Globus pallidus (tissue), 1 donor: ENCODE data around the gene SELENOM.

ENCODE experiments used
- DNase-seq: peaks from one replicate; pipeline ENCODE4 v3.0.0-alpha.2; 2015; ENCODE audit warnings: low spot score

The SELENOM gene, protein sequence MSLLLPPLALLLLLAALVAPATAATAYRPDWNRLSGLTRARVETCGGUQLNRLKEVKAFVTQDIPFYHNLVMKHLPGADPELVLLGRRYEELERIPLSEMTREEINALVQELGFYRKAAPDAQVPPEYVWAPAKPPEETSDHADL

DNA sequence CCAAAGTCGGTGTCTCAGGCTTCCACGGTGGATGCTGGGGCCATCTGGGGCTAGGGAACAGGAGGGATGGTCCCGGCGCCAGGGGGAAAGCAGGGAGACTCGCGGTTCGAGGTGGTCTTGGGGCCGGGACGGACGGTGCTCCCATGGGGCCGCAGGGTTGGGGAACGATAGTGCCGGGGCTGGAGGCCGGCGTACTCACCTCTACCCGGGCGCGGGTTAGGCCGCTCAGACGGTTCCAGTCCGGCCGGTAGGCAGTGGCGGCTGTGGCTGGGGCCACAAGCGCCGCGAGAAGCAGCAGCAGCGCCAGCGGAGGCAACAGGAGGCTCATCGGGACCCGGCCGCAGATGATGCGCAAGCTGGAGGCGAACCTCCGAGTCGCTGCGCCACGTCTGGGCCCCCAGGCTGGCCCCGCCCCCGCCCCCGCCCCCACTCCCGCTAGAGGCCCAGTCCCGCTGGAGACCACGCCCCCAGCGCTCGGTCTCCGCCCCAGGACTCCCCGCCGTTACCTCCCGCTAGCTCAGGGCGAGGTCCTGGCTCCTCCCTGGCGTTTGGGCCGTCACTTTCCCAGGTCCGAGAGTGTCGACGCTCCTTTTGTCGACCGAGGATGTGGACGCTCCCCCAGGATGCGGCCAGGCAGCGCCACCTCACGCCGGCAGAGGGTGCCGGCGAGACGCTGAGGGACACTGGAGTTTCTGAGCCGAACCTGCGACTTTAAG, at the start of gene SELENOM:
Gene SELENOM, minus strand, starts transcription at position 391 of the 716 bp plus-strand sequence. Its CDS starts 63 bp downstream, at position 328.
- peak; percentile 91 for DNase-seq

DNA sequence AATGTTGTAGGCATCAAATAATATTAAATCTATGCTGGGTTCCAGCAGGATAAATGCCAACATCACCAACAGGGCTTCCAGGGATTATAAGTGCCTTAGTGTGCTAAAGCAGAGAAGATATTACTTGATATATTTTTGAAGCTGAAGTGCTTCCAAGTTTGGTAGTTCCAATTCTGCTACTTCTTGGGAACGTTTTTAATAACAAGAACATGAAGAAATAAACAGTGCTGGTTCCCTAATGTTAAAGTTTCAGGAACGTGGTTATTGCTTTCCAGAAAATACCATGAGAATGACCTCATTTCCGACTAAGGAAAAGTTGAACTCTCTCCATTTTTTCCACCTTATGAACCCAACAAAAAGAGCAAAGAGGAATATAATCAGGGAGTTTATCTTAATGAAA, 48.1 kb upstream of the SELENOM start:
- DNase-seq, result no peak

GRCh38 chr22:31154975-31155374, 47.6 kb upstream of the SELENOM start:
- no peak for DNase-seq

DNA sequence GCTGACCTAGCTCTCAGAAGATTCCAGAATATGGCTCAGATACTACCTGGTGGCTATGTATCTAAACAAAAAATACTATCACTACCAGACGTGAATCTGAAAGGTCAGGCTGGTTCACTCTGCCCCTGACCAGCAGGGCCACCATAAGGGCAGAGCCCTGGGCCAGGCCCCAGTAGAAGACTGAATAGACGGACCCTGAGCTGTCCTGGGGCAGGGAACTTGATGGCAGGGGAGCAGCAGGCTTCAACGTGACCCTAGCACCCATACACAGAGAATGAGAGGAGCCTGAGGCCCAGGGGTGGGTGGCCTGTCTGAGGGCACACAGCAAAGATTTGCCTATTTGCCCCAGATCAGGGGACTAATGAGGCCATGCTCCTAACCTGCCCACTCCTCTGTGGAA, 46.0 kb upstream of the SELENOM start:
- no peak for DNase-seq

DNA sequence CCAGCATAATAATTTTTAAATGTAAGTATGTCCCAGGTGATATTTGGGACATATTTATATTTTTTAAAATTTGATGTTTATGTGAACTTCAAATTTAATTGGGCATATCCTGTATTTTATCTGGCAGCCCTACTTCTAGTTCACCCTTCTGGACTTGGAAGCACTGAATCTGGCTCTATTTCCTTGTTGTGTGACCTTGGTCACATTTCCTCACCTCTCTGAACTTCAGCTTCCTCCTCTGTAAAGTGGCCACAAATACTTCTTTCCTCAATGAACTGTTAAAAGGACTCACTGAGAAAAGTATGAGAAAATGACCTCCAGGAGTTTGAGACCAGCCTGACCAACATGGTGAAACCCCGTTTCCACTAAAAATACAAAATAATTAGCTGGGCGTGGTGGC, 44.5 kb upstream of the SELENOM start:
- DNase-seq, result no peak

- no peak for DNase-seq
These were observed 43.2 kb upstream of the SELENOM start for GRCh38 chr22:31150615-31151014.

DNA sequence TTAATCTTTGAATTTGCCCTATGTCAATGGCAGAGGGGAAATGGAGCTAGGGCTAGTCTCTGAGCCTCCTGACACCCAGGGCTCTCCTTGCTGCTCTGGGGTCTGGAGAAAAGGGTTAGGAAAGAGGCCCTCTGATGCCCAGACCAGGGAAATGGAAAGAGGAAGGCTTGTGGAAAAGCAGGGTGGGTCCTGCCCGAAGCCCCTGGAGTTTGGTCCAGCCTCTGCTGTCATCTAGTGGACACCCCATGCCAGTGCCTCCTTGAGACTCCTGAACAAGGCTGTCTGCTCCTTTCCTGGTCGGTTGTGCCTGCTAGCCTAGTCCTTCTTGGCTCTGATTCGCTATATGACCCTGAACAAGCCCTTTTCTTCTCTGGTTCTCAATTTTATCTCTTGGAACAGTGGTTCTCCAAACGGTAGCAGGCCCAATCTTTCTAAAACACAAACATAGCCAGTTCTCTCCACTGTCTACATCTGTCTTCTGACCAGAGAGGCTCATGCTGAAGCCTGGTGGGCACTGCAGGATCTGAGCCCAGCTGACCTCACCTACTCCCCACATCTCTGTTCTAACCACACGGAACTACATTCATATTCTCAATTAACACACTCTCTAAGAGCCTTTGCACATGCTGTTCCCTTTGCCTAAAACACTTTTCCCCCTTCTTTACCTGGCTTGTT, 41.7 kb upstream of the SELENOM start:
- peak; percentile 64 for DNase-seq

GRCh38 chr22:31148488-31148887, 41.1 kb upstream of the SELENOM start:
- DNase-seq, result no peak

DNA sequence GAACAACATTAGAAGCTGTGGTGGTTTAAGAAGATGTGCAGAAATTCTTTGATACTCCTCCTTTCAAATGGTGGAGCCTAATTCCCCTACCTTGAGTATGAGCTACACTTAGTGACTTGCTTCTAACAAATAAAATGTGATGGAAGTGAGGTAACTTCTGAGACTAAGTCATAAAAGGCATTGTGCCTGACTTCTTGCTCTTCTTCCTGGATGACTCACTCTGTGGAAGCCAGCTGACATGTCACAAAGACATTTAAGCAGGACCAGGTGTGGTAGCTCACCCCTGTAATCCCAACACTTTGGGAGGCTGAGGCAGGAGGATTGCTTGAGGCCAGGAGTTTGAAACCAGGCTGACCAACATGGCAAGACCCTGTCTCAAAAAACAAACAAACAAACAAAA, 36.9 kb upstream of the SELENOM start:
- DNase-seq, result no peak

GRCh38 chr22:31143537-31143936, 36.2 kb upstream of the SELENOM start:
- peak; percentile 36 for DNase-seq

GRCh38 chr22:31143038-31143437, 35.7 kb upstream of the SELENOM start:
- DNase-seq, result no peak

- no peak for DNase-seq
These were observed 34.9 kb upstream of the SELENOM start for GRCh38 chr22:31142285-31142684.

DNA sequence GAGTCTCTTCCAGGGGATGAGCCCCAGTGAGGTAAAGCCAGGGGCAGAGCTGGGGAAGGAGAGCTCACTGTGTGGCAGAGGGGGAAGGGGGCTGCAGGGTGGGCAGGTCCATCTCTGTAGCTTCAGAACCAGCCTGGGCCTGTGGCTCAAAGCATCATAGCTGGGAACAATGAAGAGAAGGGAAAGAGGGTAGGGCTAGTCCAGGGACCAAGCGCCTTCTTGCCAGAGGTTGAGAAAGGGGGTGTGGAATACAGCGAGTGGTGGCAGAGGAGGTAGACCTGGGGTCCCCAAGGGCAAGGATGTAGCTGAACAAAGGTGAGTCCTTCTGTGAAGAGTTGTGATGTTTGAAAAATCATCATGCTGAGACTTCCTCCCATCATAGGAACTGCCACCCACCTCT, 34.2 kb upstream of the SELENOM start:
- no peak for DNase-seq

- DNase-seq, result no peak
These were observed 33.4 kb upstream of the SELENOM start for GRCh38 chr22:31140746-31141145.

DNA sequence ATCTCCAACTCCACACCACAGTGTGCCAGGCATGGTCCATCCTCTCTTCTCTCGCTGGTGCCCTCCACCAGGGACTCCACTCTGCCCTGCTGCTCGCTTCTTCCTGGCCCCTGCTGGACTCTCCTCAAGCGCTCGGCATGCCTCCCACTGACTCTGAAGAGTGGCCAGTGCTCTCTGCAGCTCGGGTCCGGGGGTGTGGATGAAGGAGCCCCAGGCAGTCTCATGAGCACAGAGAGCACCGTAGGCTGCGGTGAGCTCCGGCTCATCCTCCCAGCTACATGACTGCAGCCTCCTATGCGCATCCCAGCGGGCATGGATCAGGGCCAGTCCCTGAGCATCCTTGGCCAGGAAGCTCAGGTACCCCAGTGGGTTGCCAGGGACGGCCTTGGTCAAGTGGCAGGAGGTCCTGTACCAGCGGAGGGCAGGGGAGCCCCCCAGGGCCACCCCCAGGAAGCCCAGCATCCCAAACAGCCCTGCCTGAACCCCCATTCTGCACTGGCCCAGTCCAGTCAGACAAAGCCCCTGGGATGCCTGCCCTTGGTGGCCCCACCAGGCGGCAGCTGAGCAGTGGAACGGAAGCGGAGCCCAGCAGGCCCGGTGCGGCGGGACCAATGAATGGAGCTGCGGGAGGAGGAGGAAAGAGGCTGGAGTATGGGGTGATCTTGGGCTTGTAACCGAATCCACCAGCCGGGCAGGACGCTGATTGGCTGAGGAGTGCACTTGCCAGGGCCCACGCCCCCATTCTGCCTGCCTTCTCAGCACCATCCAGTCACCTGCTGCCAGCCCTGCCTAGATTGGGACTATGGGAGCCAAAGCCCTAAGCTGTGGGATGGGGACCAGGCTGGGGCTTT, 32.7 kb upstream of the SELENOM start, which contains the start of gene PLA2G3:
Gene PLA2G3, minus strand, starts transcription at position 643 of the 851 bp plus-strand sequence. Its CDS starts 154 bp downstream, at position 489.
- no peak for DNase-seq

GRCh38 chr22:31139066-31139465, 31.7 kb upstream of the SELENOM start:
- DNase-seq, result no peak

GRCh38 chr22:31138126-31138525, 30.8 kb upstream of the SELENOM start:
- DNase-seq, result no peak

GRCh38 chr22:31137721-31138120, 30.4 kb upstream of the SELENOM start:
- no peak for DNase-seq

GRCh38 chr22:31136711-31137110, 29.3 kb upstream of the SELENOM start:
- no peak for DNase-seq

DNA sequence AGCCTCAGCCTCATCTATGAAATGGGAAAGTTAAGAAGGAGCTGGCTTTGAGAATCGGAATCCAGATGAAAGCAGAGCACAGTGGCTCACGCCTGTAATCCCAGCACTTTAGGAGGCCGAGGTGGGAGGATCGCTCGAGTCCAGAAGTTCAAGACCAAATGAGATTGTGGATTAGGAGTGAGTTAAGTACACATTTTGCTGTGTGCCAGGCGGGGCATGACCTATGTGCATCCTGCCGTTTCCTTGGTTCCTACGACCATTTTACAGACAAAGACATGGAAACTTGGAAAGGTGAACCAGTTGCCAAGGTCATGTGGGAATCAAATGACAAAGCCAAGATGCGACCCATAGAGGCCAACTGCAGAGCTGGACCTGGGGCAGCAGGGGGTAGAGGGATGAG, 28.8 kb upstream of the SELENOM start:
- no peak for DNase-seq

DNA sequence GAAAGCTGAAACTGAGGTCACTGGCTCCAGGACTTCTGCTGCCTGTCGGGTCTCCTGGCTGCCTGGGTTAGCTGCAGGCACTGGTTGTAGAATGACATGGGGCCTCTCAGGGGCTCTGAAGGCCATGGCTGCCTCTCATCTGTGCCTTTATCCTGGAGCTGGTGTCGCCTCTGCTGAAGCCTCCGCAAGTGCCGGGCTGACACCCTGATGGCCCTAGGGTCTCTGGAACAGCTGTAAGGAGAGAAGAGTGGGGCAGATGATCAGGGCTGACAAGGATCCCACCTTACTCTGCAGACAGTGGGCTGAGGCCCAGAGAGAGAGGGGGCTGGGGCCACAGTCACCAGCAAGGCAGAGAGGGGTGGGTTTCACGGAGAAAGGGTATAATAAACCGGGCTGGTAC, 28.3 kb upstream of the SELENOM start:
- DNase-seq, result no peak

- DNase-seq, result no peak
These were observed 27.3 kb upstream of the SELENOM start for GRCh38 chr22:31134688-31135087.
